Liver (tissue), 9 donors: ENCODE measurements around the gene SGCG. TPM values are rescaled to one million over a fixed set of nuclear protein-coding genes. Genes with fewer than 3 reads are reported as not detected.
A peak's percentile ranks its signal among the peaks of the same experiment; 100 is the strongest.

Source experiments
- DNase-seq: peaks from one replicate; pipeline ENCODE4 v3.0.0-alpha.2; 2017; ENCODE audit warnings: low spot score
- H3K27ac ChIP-seq, 2 donors: one replicate each; pipeline ENCODE4 v1.7.0; 2013; ENCODE audit warnings: inconsistent platforms in 2 of 2, low read length in 2 of 2, control low read depth in 1 of 2, low read depth in 1 of 2, mild to moderate bottlenecking in 1 of 2
- H3K27me3 ChIP-seq, 4 donors: one replicate each; pipeline versions ENCODE4 v1.6.1 to v1.7.0; 2013; ENCODE audit warnings: low read length in 3 of 4, inconsistent platforms in 1 of 4, mild to moderate bottlenecking in 1 of 4, moderate library complexity in 1 of 4; ENCODE audit not compliant: control insufficient read depth in 4 of 4, insufficient read depth in 4 of 4
- H3K36me3 ChIP-seq, 4 donors: one replicate each; pipeline versions ENCODE4 v1.6.1 to v1.7.0; 2013; ENCODE audit warnings: low read length in 3 of 4, mild to moderate bottlenecking in 3 of 4, low read depth in 1 of 4, moderate library complexity in 1 of 4; ENCODE audit not compliant: control insufficient read depth in 4 of 4, insufficient read depth in 3 of 4
- H3K4me1 ChIP-seq, 4 donors: one replicate each; pipeline versions ENCODE4 v1.6.1 to v1.7.0; 2013; ENCODE audit warnings: low read length in 3 of 4, mild to moderate bottlenecking in 3 of 4, moderate library complexity in 1 of 4; ENCODE audit not compliant: control insufficient read depth in 4 of 4, insufficient read depth in 4 of 4
- H3K4me3 ChIP-seq, 3 donors: one replicate each; pipeline versions ENCODE4 v1.6.1 to v1.7.0; 2013; ENCODE audit warnings: low read length in 3 of 3, control low read depth in 1 of 3, low read depth in 1 of 3, mild to moderate bottlenecking in 1 of 3
- H3K9ac ChIP-seq, 2 donors: one replicate each; pipeline ENCODE4 v1.7.0; 2013; ENCODE audit warnings: low read length in 2 of 2, mild to moderate bottlenecking in 2 of 2, moderate library complexity in 2 of 2, control low read depth in 1 of 2, low read depth in 1 of 2
- H3K9me3 ChIP-seq, 4 donors: one replicate each; pipeline versions ENCODE4 v1.6.1 to v1.7.0; 2013; ENCODE audit warnings: low read length in 3 of 4; ENCODE audit not compliant: control insufficient read depth in 4 of 4
- ATF3 ChIP-seq: IDR thresholded peaks from 2 replicates; pipeline ENCODE4 v1.6.1; 2016; ENCODE audit warnings: antibody characterized with exemption
- FOXA1 ChIP-seq: IDR thresholded peaks from 2 replicates; pipeline ENCODE4 v1.6.1; 2016; ENCODE audit warnings: antibody characterized with exemption
- FOXA2 ChIP-seq: IDR thresholded peaks from 2 replicates; pipeline ENCODE4 v1.6.1; 2016; ENCODE audit warnings: antibody characterized with exemption
- GABPA ChIP-seq, 2 donors: IDR thresholded peaks in 1 of 2; conservative IDR thresholded peaks in 1 of 2; 2 replicates each; pipeline ENCODE4 v1.6.1; 2016; ENCODE audit warnings: antibody characterized with exemption in 2 of 2, mild to moderate bottlenecking in 1 of 2, moderate library complexity in 1 of 2
- HNF4A ChIP-seq, 2 donors: conservative IDR thresholded peaks; 2 replicates each; pipeline ENCODE4 v1.6.1; 2016; ENCODE audit warnings: antibody characterized with exemption in 2 of 2, mild to moderate bottlenecking in 2 of 2
- HNF4G ChIP-seq: IDR thresholded peaks from 2 replicates; pipeline ENCODE4 v1.6.1; 2016; ENCODE audit warnings: antibody characterized with exemption
- JUND ChIP-seq, 2 donors: IDR thresholded peaks; 2 replicates each; pipeline ENCODE4 v1.6.1; 2016; ENCODE audit warnings: antibody characterized with exemption in 2 of 2
- NR2F2 ChIP-seq: IDR thresholded peaks from 2 replicates; pipeline ENCODE4 v1.6.1; 2016; ENCODE audit warnings: antibody characterized with exemption
- RAD21 ChIP-seq, 2 donors: IDR thresholded peaks; 2 replicates each; pipeline ENCODE4 v1.6.1; 2016; ENCODE audit warnings: antibody characterized with exemption in 2 of 2, mild to moderate bottlenecking in 2 of 2
- REST ChIP-seq: IDR thresholded peaks from 2 replicates; pipeline ENCODE4 v1.6.1; 2016; ENCODE audit warnings: antibody characterized with exemption, mild to moderate bottlenecking
- RXRA ChIP-seq, 2 donors: IDR thresholded peaks; 2 replicates each; pipeline ENCODE4 v1.6.1; 2017 to 2018; ENCODE audit warnings: antibody characterized with exemption in 2 of 2, mild to moderate bottlenecking in 1 of 2
- SP1 ChIP-seq: IDR thresholded peaks from 2 replicates; pipeline ENCODE4 v1.6.1; 2018; ENCODE audit warnings: antibody characterized with exemption, mild to moderate bottlenecking
- TAF1 ChIP-seq: conservative IDR thresholded peaks from 2 replicates; pipeline ENCODE4 v1.6.1; 2016; ENCODE audit warnings: antibody characterized with exemption, mild to moderate bottlenecking
- YY1 ChIP-seq: IDR thresholded peaks from 2 replicates; pipeline ENCODE4 v1.6.1; 2016; ENCODE audit warnings: antibody characterized with exemption, mild to moderate bottlenecking
- WGBS: extraction: QIAGEN DNeasy Blood & Tissue Kit; methylation state at CpG from one replicate; pipeline ENCODE4 v1.1.7; 2013; 5-methylcytosine and 5-hydroxymethylcytosine counted together
- polyA plus RNA-seq, 2 donors: library from polyadenylated mRNA; stranded (reverse) in 1 of 2; unstranded in 1 of 2; fragments of 200-250 nt in 1 of 2; fragments of >200 nt in 1 of 2; fragmentation: Nextera tagmentation in 1 of 2; extraction: Ambion mirVana in 1 of 2; gene quantifications; one replicate each; pipeline versions ENCODE4 v1.2.1 to v1.2.3, GENCODE V29; 2013 to 2015
- total RNA-seq, 2 donors: library from RNA; depleted of rRNA; stranded (reverse); fragments of >200 nt; gene quantifications; one replicate each; pipeline ENCODE4 v1.2.3, GENCODE V29; 2014
- TF ChIP-seq, protein P1 (sequence below): IDR thresholded peaks from 2 replicates; pipeline ENCODE4 v1.6.1; 2016; ENCODE audit warnings: antibody characterized with exemption
- TF ChIP-seq, protein P2 (sequence below): fragments of 150-350 bp; IDR thresholded peaks from 2 replicates; pipeline ENCODE4 v1.5.1; 2017; ENCODE audit warnings: improper control_type of control experiment, low read depth, low read length; ENCODE audit not compliant: missing input control
- donor health status: healthy.
- donor health status: healthy.
- donor health status: healthy.
- donor health status: healthy.
- donor health status: healthy.

SGCG gene
- total and polyA plus RNA-seq, 4 donors, result not detected

DNA sequence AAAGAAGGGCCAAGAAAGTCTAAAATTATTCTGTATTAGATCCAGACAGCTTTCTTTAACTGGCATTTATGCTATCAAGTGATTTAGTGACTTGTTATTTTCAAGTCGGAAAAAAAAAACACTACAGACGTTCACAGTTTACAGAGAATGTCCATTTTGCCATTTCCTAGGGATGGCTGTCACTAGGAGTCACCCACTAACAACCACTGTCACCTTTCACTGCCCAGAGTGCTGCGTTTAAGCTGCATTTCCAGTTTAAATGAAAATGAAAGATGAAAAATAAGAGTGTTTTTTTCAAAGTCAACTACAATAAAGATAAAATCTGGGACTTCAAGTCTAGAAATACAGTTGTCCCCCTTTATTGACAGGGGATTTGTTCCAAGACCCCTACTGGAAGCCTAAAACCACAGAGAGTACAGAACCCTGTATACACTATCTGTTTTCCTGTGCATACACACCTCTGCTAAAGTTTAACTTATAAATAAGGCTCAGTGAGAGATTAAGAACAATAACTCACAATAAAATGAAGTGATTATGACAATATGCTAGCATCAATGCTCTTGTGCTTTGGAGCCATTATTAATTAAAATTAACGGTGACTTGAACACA lies 140.3 kb downstream of the SGCG start:
- no peaks in the 10 kb centered on the region for H3K9me3 ChIP-seq
- no peak overlapping the region for H3K9ac ChIP-seq
- peaks cover 0 to 1% (median 0%) of the 10 kb centered on the region in 4 donors for H3K4me1 ChIP-seq
- H3K4me3 ChIP-seq, result no peak overlapping the region
- TF ChIP-seq NR2F2 (no peak), TAF1 (no peak), REST (no peak), FOXA1 (no peak), RXRA (IDR thresholded peaks at IDR 0.05) (no peak), SP1 (no peak), YY1 (no peak), RAD21 (IDR thresholded peaks at IDR 0.05) (no peak), GABPA (IDR thresholded peaks at IDR 0.05 in 1 of 2, conservative IDR thresholded peaks at IDR 0.05 in 1 of 2) (no peak), JUND (IDR thresholded peaks at IDR 0.05) (no peak), FOXA2 (no peak)
- TF ChIP-seq, protein P1, sequence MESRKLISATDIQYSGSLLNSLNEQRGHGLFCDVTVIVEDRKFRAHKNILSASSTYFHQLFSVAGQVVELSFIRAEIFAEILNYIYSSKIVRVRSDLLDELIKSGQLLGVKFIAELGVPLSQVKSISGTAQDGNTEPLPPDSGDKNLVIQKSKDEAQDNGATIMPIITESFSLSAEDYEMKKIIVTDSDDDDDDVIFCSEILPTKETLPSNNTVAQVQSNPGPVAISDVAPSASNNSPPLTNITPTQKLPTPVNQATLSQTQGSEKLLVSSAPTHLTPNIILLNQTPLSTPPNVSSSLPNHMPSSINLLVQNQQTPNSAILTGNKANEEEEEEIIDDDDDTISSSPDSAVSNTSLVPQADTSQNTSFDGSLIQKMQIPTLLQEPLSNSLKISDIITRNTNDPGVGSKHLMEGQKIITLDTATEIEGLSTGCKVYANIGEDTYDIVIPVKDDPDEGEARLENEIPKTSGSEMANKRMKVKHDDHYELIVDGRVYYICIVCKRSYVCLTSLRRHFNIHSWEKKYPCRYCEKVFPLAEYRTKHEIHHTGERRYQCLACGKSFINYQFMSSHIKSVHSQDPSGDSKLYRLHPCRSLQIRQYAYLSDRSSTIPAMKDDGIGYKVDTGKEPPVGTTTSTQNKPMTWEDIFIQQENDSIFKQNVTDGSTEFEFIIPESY, result no peak
- TF ChIP-seq, protein P2, sequence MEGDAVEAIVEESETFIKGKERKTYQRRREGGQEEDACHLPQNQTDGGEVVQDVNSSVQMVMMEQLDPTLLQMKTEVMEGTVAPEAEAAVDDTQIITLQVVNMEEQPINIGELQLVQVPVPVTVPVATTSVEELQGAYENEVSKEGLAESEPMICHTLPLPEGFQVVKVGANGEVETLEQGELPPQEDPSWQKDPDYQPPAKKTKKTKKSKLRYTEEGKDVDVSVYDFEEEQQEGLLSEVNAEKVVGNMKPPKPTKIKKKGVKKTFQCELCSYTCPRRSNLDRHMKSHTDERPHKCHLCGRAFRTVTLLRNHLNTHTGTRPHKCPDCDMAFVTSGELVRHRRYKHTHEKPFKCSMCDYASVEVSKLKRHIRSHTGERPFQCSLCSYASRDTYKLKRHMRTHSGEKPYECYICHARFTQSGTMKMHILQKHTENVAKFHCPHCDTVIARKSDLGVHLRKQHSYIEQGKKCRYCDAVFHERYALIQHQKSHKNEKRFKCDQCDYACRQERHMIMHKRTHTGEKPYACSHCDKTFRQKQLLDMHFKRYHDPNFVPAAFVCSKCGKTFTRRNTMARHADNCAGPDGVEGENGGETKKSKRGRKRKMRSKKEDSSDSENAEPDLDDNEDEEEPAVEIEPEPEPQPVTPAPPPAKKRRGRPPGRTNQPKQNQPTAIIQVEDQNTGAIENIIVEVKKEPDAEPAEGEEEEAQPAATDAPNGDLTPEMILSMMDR, result no peak
- 53% methylated on average over 4 of the region's 4 CpGs for whole genome bisulfite sequencing
- peak overlapping the region in 1 of 2 donors; percentile 1 for H3K27ac ChIP-seq
- no peaks in the 10 kb centered on the region for H3K36me3 ChIP-seq
- DNase-seq, result no peak
- peaks cover 0 to 4% (median 1%) of the 10 kb centered on the region in 4 donors for H3K27me3 ChIP-seq

DNA sequence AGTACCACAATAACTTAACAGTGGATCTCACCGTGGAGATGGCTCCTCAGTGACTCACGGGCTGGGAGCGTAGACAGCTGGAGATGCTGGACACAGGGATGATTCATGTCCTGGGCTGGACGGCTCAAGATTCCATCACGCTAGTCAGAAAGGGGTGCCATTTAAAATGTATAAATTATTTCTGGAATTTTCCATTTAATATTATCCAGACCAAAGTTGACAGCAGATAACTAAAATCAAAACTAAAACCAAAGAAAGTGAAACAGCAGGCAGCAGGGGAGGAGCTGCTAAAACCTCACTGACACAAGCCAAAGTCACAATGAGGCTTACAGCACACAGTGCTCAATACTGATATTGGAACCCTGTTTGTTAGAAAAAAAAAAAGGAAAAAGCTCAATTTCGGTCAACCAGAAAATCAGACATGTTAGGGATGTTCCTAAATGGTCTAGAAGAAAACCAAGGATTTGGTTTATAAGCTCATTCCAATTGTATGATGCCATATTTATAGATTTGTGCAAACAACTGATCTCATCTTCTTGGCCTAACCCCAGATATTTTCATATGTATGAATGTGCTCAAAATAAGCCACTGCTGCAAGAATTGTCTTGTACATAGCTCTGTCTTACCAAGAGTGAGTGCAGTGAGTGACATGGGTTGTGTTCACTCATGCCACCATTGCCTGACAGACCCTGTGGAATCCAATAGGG lies 140.9 kb downstream of the SGCG start:
- DNase-seq, result no peak
- Histone ChIP-seq H3K27ac (peak overlapping the region in 1 of 2 donors; percentile 1), H3K9ac (no peak overlapping the region), H3K36me3 (no peaks in the 10 kb centered on the region), H3K27me3 (peaks cover 0 to 4% (median 1%) of the 10 kb centered on the region in 4 donors), H3K4me1 (peaks cover 0 to 1% (median 0%) of the 10 kb centered on the region in 4 donors), H3K9me3 (no peaks in the 10 kb centered on the region), H3K4me3 (no peak overlapping the region)
- WGBS, result 70% methylated on average over 6 of the region's 6 CpGs
- TF ChIP-seq NR2F2 (no peak), SP1 (no peak), GABPA (IDR thresholded peaks at IDR 0.05 in 1 of 2, conservative IDR thresholded peaks at IDR 0.05 in 1 of 2) (no peak), FOXA2 (no peak), TAF1 (no peak), ATF3 (no peak), FOXA1 (no peak), HNF4A (conservative IDR thresholded peaks at IDR 0.05) (no peak), HNF4G (no peak), RAD21 (IDR thresholded peaks at IDR 0.05) (no peak), RXRA (IDR thresholded peaks at IDR 0.05) (no peak)
- TF ChIP-seq, protein P2, result no peak
